Measurements from ENCODE around the gene MRGPRD.

The MRGPRD gene

GRCh38 chr11:68933605-68934320, 47.0 kb downstream of the MRGPRD start:
- no peak for DNase-seq

DNA sequence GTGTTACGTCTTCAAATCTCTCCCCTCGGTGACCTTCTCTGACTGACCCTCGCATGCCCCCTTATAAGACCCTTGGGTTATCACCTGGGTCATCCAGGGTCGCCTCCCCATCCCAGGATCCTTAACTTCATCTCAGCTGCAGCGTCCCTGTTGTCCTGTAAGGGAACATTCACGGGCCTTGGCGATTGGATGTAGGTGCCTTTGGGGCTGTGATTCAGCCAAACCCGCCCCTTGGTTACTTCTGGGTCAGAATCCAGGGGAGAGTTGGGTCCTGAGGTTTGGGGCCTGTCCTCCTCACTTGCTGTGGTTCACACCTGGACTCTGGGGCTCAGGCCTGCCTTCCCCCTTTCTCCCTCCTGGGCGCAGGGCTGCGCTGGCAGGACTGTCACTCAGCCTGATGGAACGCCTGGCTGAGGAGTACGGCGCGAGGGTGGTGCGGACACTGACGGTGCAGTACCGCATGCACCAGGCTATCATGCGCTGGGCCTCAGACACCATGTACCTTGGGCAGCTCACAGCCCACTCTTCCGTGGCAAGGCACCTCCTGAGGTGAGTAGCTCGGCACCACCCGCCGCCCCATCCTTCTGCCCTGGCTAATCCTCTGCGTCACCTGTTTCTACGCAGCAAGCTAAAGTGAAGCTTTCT, 47.7 kb downstream of the MRGPRD start:
- DNase-seq = no peak

- DNase-seq = no peak
These were observed 48.4 kb downstream of the MRGPRD start for GRCh38 chr11:68932358-68932757.

DNA sequence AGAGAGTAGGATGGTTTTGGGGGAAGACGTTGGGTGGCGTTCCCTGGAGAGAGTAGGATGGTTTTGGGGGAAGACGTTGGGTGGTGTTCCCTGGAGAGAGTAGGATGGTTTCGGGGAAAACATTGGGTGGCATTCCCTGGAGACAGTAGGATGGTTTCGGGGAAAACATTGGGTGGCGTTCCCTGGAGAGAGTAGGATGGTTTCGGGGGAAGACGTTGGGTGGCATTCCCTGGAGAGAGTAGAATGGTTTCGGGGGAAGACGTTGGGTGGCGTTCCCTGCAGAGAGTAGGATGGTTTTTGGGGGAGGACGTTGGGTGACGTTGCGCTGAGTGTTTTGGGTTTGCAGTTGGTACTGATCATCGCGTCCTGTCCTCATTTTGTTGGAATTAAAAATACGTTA, 48.9 kb downstream of the MRGPRD start:
- no peak for DNase-seq

GRCh38 chr11:68930991-68931855, 49.6 kb downstream of the MRGPRD start:
- no peak for DNase-seq

Data from amygdala (tissue), 56 donors.